ENCODE measurements around the gene TEPSIN.

- TF ChIP-seq CTCF (IDR thresholded peaks at IDR 0.05; ENCODE audit: insufficient read depth, low read length, poor library complexity, severe bottlenecking) (no peak), EZH2phosphoT487 (conservative IDR thresholded peaks at IDR 0.05; ENCODE audit: low read length) (no peak)
These were observed 4.4 kb upstream of the TEPSIN start for GRCh38 chr17:81243333-81243664.
